ENCODE measurements around the gene CYP19A1.

DNA sequence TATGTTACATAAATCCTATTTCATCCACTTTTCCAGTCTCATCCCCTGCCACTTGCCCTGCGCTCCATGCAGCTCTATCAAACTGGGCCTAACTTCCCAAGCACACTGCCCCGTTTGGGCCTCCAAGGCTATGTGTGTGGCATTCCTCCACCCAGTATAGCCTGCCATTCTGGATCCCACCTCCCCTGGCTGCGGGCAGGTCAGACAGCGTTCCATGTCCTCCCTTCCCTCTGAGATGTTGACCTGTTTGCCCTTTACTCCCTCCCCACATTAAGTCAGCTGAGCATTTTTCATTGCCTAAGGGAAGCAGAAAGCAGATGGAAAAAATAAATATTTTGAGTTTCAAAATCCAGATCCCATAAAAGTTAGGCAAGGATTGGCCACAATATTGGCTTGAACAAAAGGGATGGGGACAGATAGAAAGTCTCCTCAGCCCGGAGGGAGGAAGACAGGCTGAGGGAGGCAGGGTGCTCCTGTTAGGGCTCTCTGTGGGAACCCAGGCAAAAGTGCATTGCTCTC is 73.3 kb downstream of the CYP19A1 start:
- TF ChIP-seq POLR2A (IDR thresholded peaks at IDR 0.05; ENCODE audit: low read length) (no peak), GATA1 (IDR thresholded peaks at IDR 0.05; ENCODE audit: low read depth, low read length) (no peak)

Measured in erythroblast (primary cell).